SK-N-MC (cell line): ENCODE data around the gene CRMP1.

Experiments
- EZH2 ChIP-seq: fragments of 200-600 bp; sonication (generic); IDR thresholded peaks from one replicate; pipeline ENCODE4 v1.6.1; 2017; ENCODE audit warnings: antibody characterized with exemption
- POLR2AphosphoS5 ChIP-seq: IDR thresholded peaks from 2 replicates; pipeline ENCODE4 v1.6.1; 2012; ENCODE audit warnings: mild to moderate bottlenecking, low read depth, low read length, borderline replicate concordance

GRCh38 chr4:5822619-5823018 lies 70.3 kb downstream of the CRMP1 start:
- TF ChIP-seq POLR2AphosphoS5 = no peak
- no peak for TF ChIP-seq EZH2
